GM21423 (cell line): ENCODE results near the gene KRTAP6-1.

Experiments
- ATAC-seq: cut with Tn5 transposase; IDR thresholded peaks from one replicate; pipeline ENCODE4 v1.9.1; 2021; ENCODE audit warnings: mild to moderate bottlenecking, moderate library complexity; ENCODE audit not compliant: unreplicated experiment

The KRTAP6-1 gene, protein sequence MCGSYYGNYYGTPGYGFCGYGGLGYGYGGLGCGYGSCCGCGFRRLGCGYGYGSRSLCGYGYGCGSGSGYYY

DNA sequence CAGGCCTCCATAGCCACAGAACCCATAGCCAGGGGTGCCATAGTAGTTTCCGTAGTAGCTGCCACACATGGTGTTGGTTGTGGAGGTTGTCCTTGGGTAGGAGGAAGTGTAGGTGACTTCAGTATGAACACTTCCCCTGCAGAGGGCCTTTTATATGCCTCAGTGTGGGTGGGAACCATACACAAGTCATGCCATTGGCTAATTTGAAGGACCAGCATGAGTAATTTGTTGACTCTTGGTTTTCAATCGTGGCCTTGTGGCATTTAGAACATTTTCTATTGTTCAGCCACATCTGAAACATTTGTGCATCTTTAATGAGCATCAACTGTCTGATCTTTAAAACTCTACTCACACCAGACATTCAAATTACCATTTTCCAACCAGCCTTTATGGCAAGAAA lies at the start of gene KRTAP6-1:
KRTAP6-1 (minus strand) TSS at position 95 of the 400 bp plus-strand sequence; CDS start at position 69, 26 bp downstream.
- no peak for ATAC-seq

DNA sequence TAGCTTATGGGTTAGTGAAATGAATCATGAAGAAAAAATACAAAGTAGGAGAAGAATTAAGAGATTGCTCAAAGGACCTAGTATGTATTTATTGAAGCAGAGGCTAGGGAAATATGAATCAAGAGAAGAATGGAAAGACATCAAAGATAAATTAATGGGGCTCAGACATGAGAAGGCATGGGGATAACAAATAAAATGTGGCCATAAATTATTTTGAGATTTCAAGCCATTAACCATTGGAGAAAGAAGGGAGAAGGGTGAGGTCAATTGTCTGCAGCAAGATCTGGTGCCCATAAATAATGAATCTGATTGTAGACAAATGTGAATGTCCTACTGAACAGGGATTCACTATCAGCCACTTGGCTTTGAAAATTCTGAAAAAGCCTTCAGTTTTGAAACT lies 39.2 kb upstream of the KRTAP6-1 start:
- no peak for ATAC-seq

DNA sequence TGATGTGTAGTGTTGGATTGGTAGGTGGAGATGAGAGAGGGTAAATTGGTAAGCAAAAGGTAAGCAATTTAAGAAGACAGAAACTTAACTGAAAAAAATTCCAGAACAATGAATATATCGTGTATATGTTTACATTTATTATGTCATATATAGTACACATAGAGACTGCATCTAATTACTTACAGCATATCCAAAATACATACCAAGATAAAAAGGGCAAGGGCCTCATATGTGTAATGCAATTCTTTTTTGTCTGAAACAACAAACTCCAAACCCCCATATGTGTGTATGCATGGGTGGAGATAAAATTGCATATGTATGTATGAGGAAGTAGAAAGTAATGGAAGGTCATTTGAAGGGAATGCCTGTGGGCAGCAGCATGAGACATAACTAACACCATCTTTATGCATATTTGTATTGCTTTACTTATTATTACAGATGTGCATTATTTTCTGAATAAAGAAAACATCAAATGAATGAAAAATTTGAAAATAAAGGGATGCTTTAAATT lies 33.2 kb upstream of the KRTAP6-1 start:
- ATAC-seq, result no peak

- ATAC-seq, result no peak
Observed at GRCh38 chr21:30642564-30642963, 28.8 kb upstream of the KRTAP6-1 start, which contains the start of gene KRTAP20-3. Gene KRTAP20-3 (plus strand): TSS chr21:30642864.

GRCh38 chr21:30638686-30639085 lies 25.0 kb upstream of the KRTAP6-1 start:
- no peak for ATAC-seq

- no peak for ATAC-seq
Observed at GRCh38 chr21:30634906-30635305, 21.2 kb upstream of the KRTAP6-1 start, which contains the start of gene KRTAP20-2. Gene KRTAP20-2 (plus strand): TSS chr21:30635206. CDS start chr21:30635264, 58 bp downstream.

DNA sequence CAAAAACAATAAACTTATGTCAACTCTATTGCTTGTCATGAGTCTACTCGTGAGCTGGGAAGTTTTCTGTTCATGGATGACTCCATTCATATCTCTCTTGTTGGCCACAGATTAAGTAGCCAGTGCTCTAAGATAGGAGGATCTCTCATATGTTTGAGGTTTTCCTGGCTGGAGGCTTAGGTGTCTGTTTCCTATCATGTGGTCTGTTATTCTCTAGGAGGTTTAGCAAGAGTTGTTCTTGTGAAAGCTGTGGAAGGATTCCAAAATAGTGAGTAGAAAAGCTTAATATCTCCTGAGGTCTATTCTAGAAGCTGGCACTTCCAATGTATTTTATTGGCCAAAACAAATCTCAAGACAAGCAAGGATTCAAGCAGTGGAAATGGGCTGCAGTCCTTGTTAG lies 15.5 kb upstream of the KRTAP6-1 start:
- ATAC-seq, result no peak

GRCh38 chr21:30628109-30628508 lies 14.4 kb upstream of the KRTAP6-1 start:
- ATAC-seq, result no peak

DNA sequence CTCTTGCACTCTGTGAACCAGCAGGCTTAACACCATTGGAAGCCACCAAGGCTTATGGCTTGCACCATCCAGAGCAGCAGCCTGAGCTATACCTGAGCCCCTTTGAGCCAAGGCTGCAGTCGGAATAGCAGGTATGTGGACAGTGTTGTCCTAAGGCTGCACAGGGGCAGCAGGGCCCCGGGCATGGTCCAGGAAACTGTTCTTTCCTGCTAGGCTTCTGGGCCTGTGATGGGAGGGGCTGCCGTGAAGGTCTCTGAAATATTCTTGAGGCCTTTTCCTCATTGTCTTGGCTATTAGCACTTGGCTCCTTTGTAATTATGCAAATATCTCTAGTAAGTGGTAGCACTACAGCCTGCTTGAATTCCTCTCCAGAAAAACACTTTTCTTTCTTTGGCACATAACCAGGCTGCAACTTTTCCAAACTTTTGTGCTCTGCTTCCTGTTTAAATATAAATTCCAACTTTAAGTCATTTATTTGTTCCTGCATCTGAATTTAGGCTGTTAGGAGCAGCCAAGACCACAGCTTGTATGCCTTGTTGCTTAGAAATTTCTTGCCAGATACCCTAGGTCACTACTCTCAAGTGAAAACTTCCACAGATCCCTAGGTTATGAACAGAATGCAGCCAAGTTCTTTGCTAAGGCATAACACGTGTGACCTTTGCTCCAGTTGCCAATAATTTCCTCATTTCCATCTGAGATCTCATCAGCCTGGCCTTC lies 11.9 kb upstream of the KRTAP6-1 start:
- no peak for ATAC-seq

GRCh38 chr21:30623362-30623761 lies 9.6 kb upstream of the KRTAP6-1 start:
- ATAC-seq, result no peak

DNA sequence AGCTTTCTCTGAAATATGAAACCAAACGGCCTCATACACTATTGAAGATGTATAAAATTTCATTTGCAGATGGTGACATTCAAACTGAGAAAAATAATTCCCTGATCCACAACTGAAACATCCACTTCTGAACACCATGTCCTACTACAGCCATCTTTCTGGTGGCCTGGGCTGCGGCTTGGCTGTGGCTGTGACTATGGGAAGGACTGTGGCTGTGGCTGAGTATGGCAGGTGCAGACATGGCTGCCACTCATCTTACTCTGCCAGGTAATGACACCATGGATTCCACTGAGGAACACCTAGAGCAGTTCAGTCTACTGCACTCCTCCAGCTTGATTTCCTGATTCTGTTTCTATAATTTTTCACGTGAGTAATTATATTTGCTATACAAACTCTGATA lies 6.8 kb upstream of the KRTAP6-1 start, which contains the start of gene KRTAP20-4:
KRTAP20-4 (plus strand) TSS at position 106 of the 400 bp plus-strand sequence.
- no peak for ATAC-seq

DNA sequence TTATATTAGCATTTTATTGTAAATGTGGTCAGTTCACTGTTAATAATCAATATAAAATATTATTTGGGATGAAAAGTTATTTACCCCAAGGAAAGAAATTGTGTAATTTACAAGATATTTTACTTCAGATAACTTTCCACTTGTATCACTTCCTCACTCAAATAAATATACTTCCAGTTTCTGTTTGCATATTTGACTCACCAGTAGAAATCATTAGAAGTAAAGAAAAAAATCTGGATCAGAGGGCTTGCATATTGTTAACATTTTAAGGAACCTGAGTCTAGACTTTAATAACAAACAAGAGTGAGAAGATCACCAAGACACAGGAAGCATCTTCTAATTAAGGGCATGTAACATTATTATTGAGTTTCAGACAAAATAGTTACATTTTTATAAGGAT lies 6.3 kb upstream of the KRTAP6-1 start:
- ATAC-seq, result no peak

- no peak for ATAC-seq
Observed at GRCh38 chr21:30616125-30616524, 2.4 kb upstream of the KRTAP6-1 start, which contains the start of gene KRTAP20-1. Gene KRTAP20-1 (plus strand): TSS chr21:30616425. CDS start chr21:30616455, 30 bp downstream.

- ATAC-seq, result no peak
Observed at GRCh38 chr21:30615199-30615598, 1.5 kb upstream of the KRTAP6-1 start.

DNA sequence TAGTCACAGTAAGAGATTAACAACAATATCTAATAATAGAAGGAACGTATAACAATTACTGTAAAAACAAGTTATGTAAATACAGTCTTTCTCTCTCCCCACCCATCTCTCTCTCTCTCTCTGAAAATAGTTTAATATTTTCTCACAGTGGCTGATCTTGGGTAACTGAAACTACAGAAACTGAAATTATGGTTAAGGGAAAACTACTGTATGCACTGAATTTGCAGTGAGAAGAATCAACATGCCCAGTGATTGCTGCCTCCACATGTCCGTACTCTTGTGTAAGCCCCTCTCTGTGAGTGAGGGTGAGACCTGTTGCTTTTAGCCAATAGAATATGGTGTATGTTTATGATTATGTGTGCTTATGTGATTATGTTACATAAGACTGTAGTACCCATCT lies 1.6 kb downstream of the KRTAP6-1 start:
- ATAC-seq, result no peak

DNA sequence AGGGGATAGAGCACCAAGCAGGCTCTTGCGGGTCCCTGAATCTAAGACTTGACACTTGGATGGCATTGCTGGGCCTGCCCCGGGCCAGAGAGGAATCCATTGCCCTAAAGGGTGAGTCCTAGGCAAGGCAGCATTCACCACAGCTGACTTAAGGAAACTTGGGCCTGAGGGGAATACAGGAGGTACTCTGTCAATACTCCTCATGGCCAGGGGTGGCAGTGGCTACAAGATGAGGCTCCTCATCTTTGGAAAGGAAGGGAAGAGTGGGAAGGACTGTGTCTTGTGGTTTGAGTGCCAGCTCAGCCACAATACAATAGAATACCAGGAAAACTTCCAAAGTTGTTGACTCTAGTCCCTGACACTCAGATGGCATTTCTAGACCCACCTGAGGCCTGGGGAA lies 7.8 kb downstream of the KRTAP6-1 start:
- no peak for ATAC-seq

- no peak for ATAC-seq
Observed at GRCh38 chr21:30600787-30601186, 12.9 kb downstream of the KRTAP6-1 start, which contains the start of gene KRTAP22-1. Gene KRTAP22-1 (plus strand): TSS chr21:30601087.

GRCh38 chr21:30598802-30599201 lies 14.9 kb downstream of the KRTAP6-1 start, which contains the start of gene KRTAP6-2:
Gene KRTAP6-2 (minus strand): TSS chr21:30598902. CDS start chr21:30598874, 28 bp downstream.
- ATAC-seq, result no peak

GRCh38 chr21:30592140-30592539 lies 21.6 kb downstream of the KRTAP6-1 start, which contains the start of gene KRTAP6-3:
Gene KRTAP6-3 (plus strand): TSS chr21:30592440. CDS start chr21:30592446, 6 bp downstream.
- ATAC-seq, result no peak

DNA sequence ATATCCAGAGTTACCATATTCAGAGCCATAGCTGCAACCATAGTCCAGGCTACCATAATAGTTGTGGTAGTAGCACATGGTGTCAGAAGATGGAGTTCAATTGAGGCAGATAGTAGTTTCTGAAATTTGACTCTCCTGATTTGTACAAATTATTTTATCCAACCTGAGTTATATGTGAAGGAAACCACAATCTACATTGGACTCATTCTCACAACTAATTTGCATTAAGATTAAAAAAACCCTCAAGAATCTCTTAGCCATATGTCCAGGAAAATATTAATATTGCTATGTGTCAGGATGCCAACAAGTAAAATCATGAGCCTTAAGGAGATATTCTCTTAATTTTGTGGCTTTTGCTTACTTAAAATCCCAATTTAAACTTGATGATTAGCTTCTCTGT lies 23.4 kb downstream of the KRTAP6-1 start, which contains the start of gene KRTAP22-2:
KRTAP22-2 (minus strand) TSS at position 101 of the 400 bp plus-strand sequence.
- no peak for ATAC-seq

- ATAC-seq, result no peak
Observed at GRCh38 chr21:30582870-30583269, 30.9 kb downstream of the KRTAP6-1 start.

- no peak for ATAC-seq
Observed at GRCh38 chr21:30580132-30580531, 33.6 kb downstream of the KRTAP6-1 start.
